ENCODE results near the gene ATG4A.
A peak's percentile ranks its signal among the peaks of the same experiment; 100 is the strongest.

Gene ATG4A

GRCh38 chrX:108081110-108081509 lies 10.5 kb upstream of the ATG4A start:
- H3K9me3 ChIP-seq (ENCODE audit: insufficient read depth, low read depth, low read length): no peaks in the 10 kb centered on the region
- H3K9ac ChIP-seq (ENCODE audit: low read depth, low read length): no peak overlapping the region
- H3K36me3 ChIP-seq (ENCODE audit: insufficient read depth, low read depth, low read length): peaks cover 14% of the 10 kb centered on the region; the same call in 1 of the 2 replicates
- H3K4me3 ChIP-seq (ENCODE audit: low read length): no peak overlapping the region
- no peaks in the 10 kb centered on the region for H3K27me3 ChIP-seq (ENCODE audit: insufficient read depth, low read length)
- no peak overlapping the region for H3K27ac ChIP-seq (ENCODE audit: low read length)
- H3K4me1 ChIP-seq (ENCODE audit: insufficient read depth, low read length): no peaks in the 10 kb centered on the region

- Histone ChIP-seq H3K27me3 (ENCODE audit: insufficient read depth, low read length) (no peaks in the 10 kb centered on the region), H3K36me3 (ENCODE audit: insufficient read depth, low read depth, low read length) (peaks cover 27% of the 10 kb centered on the region), H3K27ac (ENCODE audit: low read length) (no peak overlapping the region), H3K4me1 (ENCODE audit: insufficient read depth, low read length) (no peaks in the 10 kb centered on the region), H3K4me3 (ENCODE audit: low read length) (no peak overlapping the region), H3K9ac (ENCODE audit: low read depth, low read length) (no peak overlapping the region), H3K9me3 (ENCODE audit: insufficient read depth, low read depth, low read length) (no peaks in the 10 kb centered on the region)
These were observed 3.8 kb upstream of the ATG4A start for GRCh38 chrX:108087792-108088191.

- Histone ChIP-seq H3K4me3 (ENCODE audit: low read length) (no peak overlapping the region), H3K27ac (ENCODE audit: low read length) (no peak overlapping the region), H3K36me3 (ENCODE audit: insufficient read depth, low read depth, low read length) (peaks cover 27% of the 10 kb centered on the region), H3K9me3 (ENCODE audit: insufficient read depth, low read depth, low read length) (no peaks in the 10 kb centered on the region), H3K27me3 (ENCODE audit: insufficient read depth, low read length) (no peaks in the 10 kb centered on the region), H3K9ac (ENCODE audit: low read depth, low read length) (no peak overlapping the region), H3K4me1 (ENCODE audit: insufficient read depth, low read length) (no peaks in the 10 kb centered on the region)
These were observed 3.1 kb upstream of the ATG4A start for GRCh38 chrX:108088511-108088910.

GRCh38 chrX:108090491-108091263 lies 901 bp upstream of the ATG4A start:
- Histone ChIP-seq H3K36me3 (ENCODE audit: insufficient read depth, low read depth, low read length) (peaks cover 12% of the 10 kb centered on the region), H3K27me3 (ENCODE audit: insufficient read depth, low read length) (no peaks in the 10 kb centered on the region), H3K4me3 (ENCODE audit: low read length) (peak overlapping the region; percentile 94), H3K9ac (ENCODE audit: low read depth, low read length) (peak overlapping the region; percentile 92), H3K4me1 (ENCODE audit: insufficient read depth, low read length) (no peaks in the 10 kb centered on the region), H3K9me3 (ENCODE audit: insufficient read depth, low read depth, low read length) (no peaks in the 10 kb centered on the region), H3K27ac (ENCODE audit: low read length) (peak overlapping the region; percentile 18)

GRCh38 chrX:108091878-108092291 lies 307 bp downstream of the ATG4A start:
- Histone ChIP-seq H3K36me3 (ENCODE audit: insufficient read depth, low read depth, low read length) (peaks cover 8% of the 10 kb centered on the region), H3K9me3 (ENCODE audit: insufficient read depth, low read depth, low read length) (no peaks in the 10 kb centered on the region), H3K4me3 (ENCODE audit: low read length) (peak overlapping the region; percentile 94), H3K9ac (ENCODE audit: low read depth, low read length) (no peak overlapping the region), H3K27me3 (ENCODE audit: insufficient read depth, low read length) (no peaks in the 10 kb centered on the region), H3K27ac (ENCODE audit: low read length) (no peak overlapping the region), H3K4me1 (ENCODE audit: insufficient read depth, low read length) (no peaks in the 10 kb centered on the region)

DNA sequence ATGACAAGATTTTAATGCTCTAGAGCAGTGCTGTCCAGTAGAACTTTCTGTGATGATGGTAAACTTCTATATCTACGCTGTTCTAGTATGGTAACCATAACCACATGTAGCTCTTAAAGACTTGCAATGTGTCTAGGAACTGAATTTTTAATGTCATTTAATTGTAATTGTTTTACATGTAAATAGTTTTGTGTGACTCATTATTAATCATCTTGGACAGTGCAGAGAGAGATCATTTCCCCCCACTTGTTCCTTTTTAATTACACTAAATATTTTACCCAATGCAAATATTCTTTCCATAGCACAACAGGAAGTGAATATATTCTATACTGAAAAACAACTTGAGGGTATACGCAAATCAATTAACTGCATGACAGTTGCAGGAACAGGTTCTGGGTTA lies 5.8 kb downstream of the ATG4A start:
- no peaks in the 10 kb centered on the region for H3K27me3 ChIP-seq (ENCODE audit: insufficient read depth, low read length)
- H3K27ac ChIP-seq (ENCODE audit: low read length): no peak overlapping the region
- H3K9me3 ChIP-seq (ENCODE audit: insufficient read depth, low read depth, low read length): no peaks in the 10 kb centered on the region
- no peaks in the 10 kb centered on the region for H3K36me3 ChIP-seq (ENCODE audit: insufficient read depth, low read depth, low read length)
- H3K9ac ChIP-seq (ENCODE audit: low read depth, low read length): no peak overlapping the region
- no peaks in the 10 kb centered on the region for H3K4me1 ChIP-seq (ENCODE audit: insufficient read depth, low read length)
- no peak overlapping the region for H3K4me3 ChIP-seq (ENCODE audit: low read length)

DNA sequence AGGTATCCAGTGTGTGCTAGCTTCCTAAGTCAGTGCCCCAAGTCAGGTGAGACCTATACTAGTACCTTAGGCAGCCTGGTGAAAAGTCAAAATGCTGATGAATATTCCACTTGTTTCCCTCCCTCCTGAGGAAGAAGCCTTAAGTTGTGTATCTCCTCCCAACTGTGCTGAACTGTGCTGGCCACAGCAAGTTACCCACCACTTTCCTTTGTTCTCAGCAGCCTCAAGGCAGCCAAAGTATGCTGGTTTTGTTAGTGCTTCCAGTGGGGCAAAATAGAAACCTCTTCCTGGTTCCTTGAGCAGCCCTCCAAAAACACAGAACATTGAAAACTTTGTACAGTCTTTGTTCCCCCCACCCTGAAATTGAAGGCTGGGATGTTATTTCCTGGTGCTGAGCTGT lies 13.9 kb downstream of the ATG4A start:
- Histone ChIP-seq H3K9me3 (ENCODE audit: insufficient read depth, low read depth, low read length) (no peaks in the 10 kb centered on the region), H3K27me3 (ENCODE audit: insufficient read depth, low read length) (no peaks in the 10 kb centered on the region), H3K36me3 (ENCODE audit: insufficient read depth, low read depth, low read length) (no peaks in the 10 kb centered on the region), H3K27ac (ENCODE audit: low read length) (no peak overlapping the region), H3K4me1 (ENCODE audit: insufficient read depth, low read length) (no peaks in the 10 kb centered on the region), H3K4me3 (ENCODE audit: low read length) (no peak overlapping the region), H3K9ac (ENCODE audit: low read depth, low read length) (no peak overlapping the region)

DNA sequence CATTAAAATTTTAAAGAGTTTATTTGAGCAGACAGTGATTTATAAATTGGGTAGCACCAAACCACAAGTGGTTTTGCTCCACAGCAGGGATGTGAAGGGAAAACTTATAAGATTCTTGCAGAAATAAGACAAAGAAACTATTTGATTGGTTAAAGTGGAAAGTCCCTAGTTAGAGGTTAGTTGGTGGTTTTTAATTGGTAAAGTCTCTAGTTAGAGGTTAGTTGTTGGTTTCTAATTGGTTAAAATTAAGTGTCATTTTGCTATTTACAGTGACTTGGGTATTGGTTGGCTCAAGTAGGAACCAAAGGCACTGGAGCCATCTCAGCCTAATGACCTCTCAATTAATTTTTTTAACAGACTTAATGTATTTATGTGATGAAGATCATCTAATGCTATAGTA lies 23.0 kb downstream of the ATG4A start:
- Histone ChIP-seq H3K9me3 (ENCODE audit: insufficient read depth, low read depth, low read length) (no peaks in the 10 kb centered on the region), H3K27me3 (ENCODE audit: insufficient read depth, low read length) (no peaks in the 10 kb centered on the region), H3K27ac (ENCODE audit: low read length) (no peak overlapping the region), H3K9ac (ENCODE audit: low read depth, low read length) (no peak overlapping the region), H3K36me3 (ENCODE audit: insufficient read depth, low read depth, low read length) (no peaks in the 10 kb centered on the region), H3K4me1 (ENCODE audit: insufficient read depth, low read length) (no peaks in the 10 kb centered on the region), H3K4me3 (ENCODE audit: low read length) (no peak overlapping the region)

- H3K27me3 ChIP-seq (ENCODE audit: insufficient read depth, low read length): no peaks in the 10 kb centered on the region
- no peaks in the 10 kb centered on the region for H3K9me3 ChIP-seq (ENCODE audit: insufficient read depth, low read depth, low read length)
- H3K4me1 ChIP-seq (ENCODE audit: insufficient read depth, low read length): no peaks in the 10 kb centered on the region; the same call in 1 of the 2 replicates
- H3K9ac ChIP-seq (ENCODE audit: low read depth, low read length): no peak overlapping the region
- H3K4me3 ChIP-seq (ENCODE audit: low read length): no peak overlapping the region
- no peak overlapping the region for H3K27ac ChIP-seq (ENCODE audit: low read length)
- no peaks in the 10 kb centered on the region for H3K36me3 ChIP-seq (ENCODE audit: insufficient read depth, low read depth, low read length)
These were observed 26.4 kb downstream of the ATG4A start for GRCh38 chrX:108117988-108118387.

GRCh38 chrX:108121291-108121690 lies 29.7 kb downstream of the ATG4A start:
- Histone ChIP-seq H3K9ac (ENCODE audit: low read depth, low read length) (no peak overlapping the region), H3K4me1 (ENCODE audit: insufficient read depth, low read length) (peaks cover 3% of the 10 kb centered on the region), H3K4me3 (ENCODE audit: low read length) (no peak overlapping the region), H3K27me3 (ENCODE audit: insufficient read depth, low read length) (no peaks in the 10 kb centered on the region), H3K27ac (ENCODE audit: low read length) (no peak overlapping the region), H3K9me3 (ENCODE audit: insufficient read depth, low read depth, low read length) (no peaks in the 10 kb centered on the region), H3K36me3 (ENCODE audit: insufficient read depth, low read depth, low read length) (no peaks in the 10 kb centered on the region)

GRCh38 chrX:108122748-108123147 lies 31.2 kb downstream of the ATG4A start:
- no peaks in the 10 kb centered on the region for H3K36me3 ChIP-seq (ENCODE audit: insufficient read depth, low read depth, low read length)
- H3K27me3 ChIP-seq (ENCODE audit: insufficient read depth, low read length): no peaks in the 10 kb centered on the region
- H3K27ac ChIP-seq (ENCODE audit: low read length): no peak overlapping the region

DNA sequence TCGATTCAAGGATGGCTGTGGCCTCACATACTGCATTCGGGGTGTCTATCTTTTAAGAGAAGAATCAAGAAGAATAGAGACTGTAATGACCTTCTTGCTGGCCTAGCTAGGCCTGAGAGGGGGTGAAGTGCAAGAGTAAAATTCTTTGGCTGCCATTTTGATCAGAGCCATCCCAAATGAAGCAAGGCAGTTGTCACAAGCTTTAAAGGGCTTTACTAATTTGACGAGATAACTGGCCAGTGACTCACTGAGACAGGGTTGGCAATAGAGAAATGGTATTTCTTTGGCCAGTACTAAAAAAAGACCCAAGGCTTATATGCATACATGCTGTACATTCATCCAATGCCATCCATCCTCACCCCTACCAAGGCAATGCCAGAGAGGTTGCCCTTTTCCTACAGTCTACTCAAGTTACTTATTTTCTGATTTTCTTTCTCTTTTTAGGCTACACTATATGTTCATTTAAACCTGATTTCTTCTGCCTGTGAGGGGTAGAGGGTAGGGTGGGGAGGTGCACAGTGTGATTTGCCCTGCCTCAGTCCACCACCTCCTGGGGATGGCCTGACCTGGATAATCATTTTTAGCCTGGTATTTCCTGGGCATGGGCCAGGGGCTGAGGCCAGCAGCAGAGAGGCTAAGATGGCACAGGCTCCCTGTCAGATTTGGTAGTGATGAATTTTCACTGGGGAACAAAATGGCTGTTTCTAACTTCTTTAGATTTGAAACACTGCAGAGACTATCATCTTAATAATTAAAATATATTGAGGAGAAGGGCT lies 32.2 kb downstream of the ATG4A start:
- Histone ChIP-seq H3K27me3 (ENCODE audit: insufficient read depth, low read length) (no peaks in the 10 kb centered on the region), H3K36me3 (ENCODE audit: insufficient read depth, low read depth, low read length) (no peaks in the 10 kb centered on the region), H3K9ac (ENCODE audit: low read depth, low read length) (no peak overlapping the region), H3K9me3 (ENCODE audit: insufficient read depth, low read depth, low read length) (no peaks in the 10 kb centered on the region), H3K4me1 (ENCODE audit: insufficient read depth, low read length) (peaks cover 14% of the 10 kb centered on the region), H3K4me3 (ENCODE audit: low read length) (no peak overlapping the region), H3K27ac (ENCODE audit: low read length) (no peak overlapping the region)

More at GRCh38 chrX:108122748-108123147, 31.2 kb downstream of the ATG4A start:
- Histone ChIP-seq H3K9me3 (ENCODE audit: insufficient read depth, low read depth, low read length) (no peaks in the 10 kb centered on the region), H3K4me1 (ENCODE audit: insufficient read depth, low read length) (peaks cover 14% of the 10 kb centered on the region), H3K4me3 (ENCODE audit: low read length) (no peak overlapping the region), H3K9ac (ENCODE audit: low read depth, low read length) (no peak overlapping the region)
